Naive B cell (primary cell): ENCODE measurements around the gene SLC36A1. TPM values are rescaled to one million over a fixed set of nuclear protein-coding genes. Genes with fewer than 3 reads are reported as not detected.
"Not testable (repeated sequence)": the region's sequence is repeated elsewhere in the genome, so short reads cannot be mapped to it uniquely, and the experiment has no call there.

ENCODE experiments used
- ATAC-seq, 2 donors: fragments of 150-1000 bp; cut with Tn5 transposase; 2 replicates each; pipeline ENCODE4 v1.10.0; 2021; ENCODE audit warnings: low read depth in 2 of 2, mild to moderate bottlenecking in 2 of 2, moderate library complexity in 2 of 2
- DNase-seq: peaks from one replicate; pipeline ENCODE4 v3.0.0; 2022
- H3K27ac Mint-ChIP-seq, 6 donors: one replicate each; pipeline ENCODE4 v1.8.0; 2020 to 2022; ENCODE audit warnings: mild to moderate bottlenecking in 6 of 6, mixed read lengths in 6 of 6, moderate library complexity in 5 of 6, inconsistent platforms in 2 of 6
- H3K27me3 Mint-ChIP-seq, 3 donors: one replicate each; pipeline ENCODE4 v1.8.0; 2021 to 2022; ENCODE audit warnings: mixed read lengths in 3 of 3, mild to moderate bottlenecking in 1 of 3
- H3K36me3 Mint-ChIP-seq, 2 donors: one replicate each; pipeline ENCODE4 v1.8.0; 2020 to 2022; ENCODE audit warnings: mixed read lengths in 2 of 2, inconsistent platforms in 1 of 2, mild to moderate bottlenecking in 1 of 2
- H3K4me1 Mint-ChIP-seq, 3 donors: one replicate each; pipeline ENCODE4 v1.8.0; 2020 to 2022; ENCODE audit warnings: mixed read lengths in 3 of 3, inconsistent platforms in 1 of 3, mild to moderate bottlenecking in 1 of 3, moderate library complexity in 1 of 3
- H3K4me3 Mint-ChIP-seq, 8 donors: one replicate each; pipeline ENCODE4 v1.8.0; 2020 to 2022; ENCODE audit warnings: mild to moderate bottlenecking in 8 of 8, mixed read lengths in 8 of 8, moderate library complexity in 8 of 8, inconsistent platforms in 2 of 8
- H3K9me3 Mint-ChIP-seq, 7 donors: one replicate each; pipeline ENCODE4 v1.8.0; 2020 to 2022; ENCODE audit warnings: mixed read lengths in 7 of 7, mild to moderate bottlenecking in 5 of 7, inconsistent platforms in 2 of 7, moderate library complexity in 1 of 7
- polyA plus RNA-seq, 6 donors: library from polyadenylated mRNA; unstranded; fragments of 300-500 nt; fragmentation: Illumina TruSeq; gene quantifications; one replicate each; pipeline ENCODE4 v1.2.3, GENCODE V29; 2021; ENCODE audit warnings: low read depth in 6 of 6

Gene SLC36A1
- polyA plus RNA-seq = 1 to 10 TPM in 4 of 6 donors, under 1 TPM in 1, not detected in 1; 0.91 to 1.9 (median 1.4) TPM

- Mint-ChIP-seq H3K4me3 (peak within 1 kb of the TSS; percentile 88 to 99 (median 97)), H3K27me3 (peaks cover 12 to 23% (median 16%) of the 10 kb centered on the region in 3 donors), H3K4me1 (peaks cover 20 to 38% (median 33%) of the 10 kb centered on the region in 3 donors), H3K36me3 (no peaks in the 10 kb centered on the region), H3K9me3 (no peaks in the 10 kb centered on the region), H3K27ac (peak within 1 kb of the TSS; percentile 90 to 98 (median 96))
- ATAC-seq = peak; percentile 82 to 88
- peak; percentile 91 for DNase-seq
Observed at GRCh38 chr5:151447174-151448037, at the start of gene SLC36A1. TSS of gene SLC36A1 (plus strand) at chr5:151447603. CDS start at chr5:151458793, 11,190 bp downstream.

GRCh38 chr5:151405334-151406160, 41.9 kb upstream of the SLC36A1 start:
- ATAC-seq = no peak
- Mint-ChIP-seq H3K36me3 (no peaks in the 10 kb centered on the region), H3K4me1 (peaks cover 0 to 3% (median 0%) of the 10 kb centered on the region in 3 donors), H3K27ac (no peak overlapping the region), H3K4me3 (peak overlapping the region in 1 of 8 donors; percentile 0), H3K27me3 (peaks cover 39 to 75% (median 50%) of the 10 kb centered on the region in 3 donors), H3K9me3 (peaks cover 0 to 28% (median 18%) of the 10 kb centered on the region in 7 donors)
- DNase-seq = no peak

GRCh38 chr5:151406322-151406947, 41.0 kb upstream of the SLC36A1 start:
- H3K4me3 Mint-ChIP-seq = no peak overlapping the region
- DNase-seq (no peak), ATAC-seq (no peak)
- peaks cover 0 to 19% (median 12%) of the 10 kb centered on the region in 7 donors for H3K9me3 Mint-ChIP-seq
- peak overlapping the region in 1 of 6 donors; percentile 34 for H3K27ac Mint-ChIP-seq
- H3K4me1 Mint-ChIP-seq = peaks cover 0 to 3% (median 0%) of the 10 kb centered on the region in 3 donors
- H3K27me3 Mint-ChIP-seq = peaks cover 34 to 69% (median 50%) of the 10 kb centered on the region in 3 donors
- no peaks in the 10 kb centered on the region for H3K36me3 Mint-ChIP-seq

GRCh38 chr5:151408591-151409230, 38.7 kb upstream of the SLC36A1 start:
- Mint-ChIP-seq H3K36me3 (no peaks in the 10 kb centered on the region), H3K4me1 (peaks cover 0 to 3% (median 0%) of the 10 kb centered on the region in 3 donors), H3K27ac (peak overlapping the region in 1 of 6 donors; percentile 78), H3K4me3 (no peak overlapping the region), H3K27me3 (peaks cover 29 to 61% (median 46%) of the 10 kb centered on the region in 3 donors), H3K9me3 (peaks cover 0 to 4% (median 0%) of the 10 kb centered on the region in 7 donors)
- DNase-seq (no peak), ATAC-seq (no peak)

GRCh38 chr5:151413800-151414199, 33.6 kb upstream of the SLC36A1 start:
- Mint-ChIP-seq H3K27me3 (peaks cover 28 to 55% (median 46%) of the 10 kb centered on the region in 3 donors), H3K4me1 (no peaks in the 10 kb centered on the region), H3K9me3 (peaks cover 0 to 26% (median 23%) of the 10 kb centered on the region in 7 donors), H3K27ac (no peak overlapping the region), H3K4me3 (no peak overlapping the region), H3K36me3 (peaks cover 8 to 14% of the 10 kb centered on the region in 2 donors)
- ATAC-seq = no peak
- no peak for DNase-seq

- H3K27ac Mint-ChIP-seq = no peak overlapping the region
- no peak for ATAC-seq
- no peak overlapping the region for H3K4me3 Mint-ChIP-seq
- H3K9me3 Mint-ChIP-seq = peaks cover 0 to 33% (median 27%) of the 10 kb centered on the region in 7 donors
- no peaks in the 10 kb centered on the region for H3K4me1 Mint-ChIP-seq
- peaks cover 28 to 52% (median 42%) of the 10 kb centered on the region in 3 donors for H3K27me3 Mint-ChIP-seq
- no peak for DNase-seq
- peaks cover 8 to 14% of the 10 kb centered on the region in 2 donors for H3K36me3 Mint-ChIP-seq
Observed at GRCh38 chr5:151414536-151414935, 32.9 kb upstream of the SLC36A1 start.

GRCh38 chr5:151417712-151418111, 29.7 kb upstream of the SLC36A1 start:
- H3K27me3 Mint-ChIP-seq = peaks cover 38 to 43% (median 38%) of the 10 kb centered on the region in 3 donors
- no peak overlapping the region for H3K27ac Mint-ChIP-seq
- no peak for DNase-seq
- no peak overlapping the region for H3K4me3 Mint-ChIP-seq
- peaks cover 8 to 14% of the 10 kb centered on the region in 2 donors for H3K36me3 Mint-ChIP-seq
- peaks cover 0 to 33% (median 27%) of the 10 kb centered on the region in 7 donors for H3K9me3 Mint-ChIP-seq
- ATAC-seq = no peak
- H3K4me1 Mint-ChIP-seq = no peaks in the 10 kb centered on the region

GRCh38 chr5:151420127-151420526, 27.3 kb upstream of the SLC36A1 start:
- peak overlapping the region in 1 of 6 donors; percentile 31 for H3K27ac Mint-ChIP-seq
- no peaks in the 10 kb centered on the region for H3K4me1 Mint-ChIP-seq
- DNase-seq = no peak
- ATAC-seq = no peak
- peaks cover 25 to 44% (median 38%) of the 10 kb centered on the region in 3 donors for H3K27me3 Mint-ChIP-seq
- H3K4me3 Mint-ChIP-seq = no peak overlapping the region
- peaks cover 0 to 33% (median 26%) of the 10 kb centered on the region in 7 donors for H3K9me3 Mint-ChIP-seq
- H3K36me3 Mint-ChIP-seq = peaks cover 8 to 14% of the 10 kb centered on the region in 2 donors

- DNase-seq (no peak), ATAC-seq (no peak)
- H3K4me1 Mint-ChIP-seq = peaks cover 9 to 16% (median 12%) of the 10 kb centered on the region in 3 donors
- peaks cover 0 to 5% (median 2%) of the 10 kb centered on the region in 7 donors for H3K9me3 Mint-ChIP-seq
- peak overlapping the region in 1 of 6 donors; percentile 92 for H3K27ac Mint-ChIP-seq
- peaks cover 6 to 34% (median 32%) of the 10 kb centered on the region in 3 donors for H3K27me3 Mint-ChIP-seq
- H3K4me3 Mint-ChIP-seq = no peak overlapping the region
- no peaks in the 10 kb centered on the region for H3K36me3 Mint-ChIP-seq
Observed at GRCh38 chr5:151424892-151425523, 22.4 kb upstream of the SLC36A1 start.

- Mint-ChIP-seq H3K4me1 (peaks cover 9 to 16% (median 12%) of the 10 kb centered on the region in 3 donors), H3K27me3 (peaks cover 10 to 39% (median 37%) of the 10 kb centered on the region in 3 donors), H3K27ac (peak overlapping the region in 1 of 6 donors; percentile 21)
- not testable (repeated sequence) for H3K4me3 Mint-ChIP-seq, H3K9me3 Mint-ChIP-seq, ATAC-seq, DNase-seq, H3K36me3 Mint-ChIP-seq
Observed at GRCh38 chr5:151426347-151426746, 21.1 kb upstream of the SLC36A1 start.

- peaks cover 9 to 16% (median 12%) of the 10 kb centered on the region in 3 donors for H3K4me1 Mint-ChIP-seq
- H3K27ac Mint-ChIP-seq = peak overlapping the region in 2 of 6 donors; percentile 11 to 15
- no peak overlapping the region for H3K4me3 Mint-ChIP-seq
- peaks cover 4 to 30% (median 29%) of the 10 kb centered on the region in 3 donors for H3K27me3 Mint-ChIP-seq
- no peaks in the 10 kb centered on the region for H3K36me3 Mint-ChIP-seq
- ATAC-seq (peak; percentile 98 to 99), DNase-seq (peak; percentile 47)
- peaks cover 0 to 5% (median 2%) of the 10 kb centered on the region in 7 donors for H3K9me3 Mint-ChIP-seq
Observed at GRCh38 chr5:151427258-151427657, 20.1 kb upstream of the SLC36A1 start.

- no peak for DNase-seq
- peaks cover 9 to 16% (median 12%) of the 10 kb centered on the region in 3 donors for H3K4me1 Mint-ChIP-seq
- peaks cover 18 to 22% (median 22%) of the 10 kb centered on the region in 3 donors for H3K27me3 Mint-ChIP-seq
- peak overlapping the region in 1 of 6 donors; percentile 74 for H3K27ac Mint-ChIP-seq
- no peaks in the 10 kb centered on the region for H3K36me3 Mint-ChIP-seq
- no peak for ATAC-seq
- H3K9me3 Mint-ChIP-seq = peaks cover 0 to 5% (median 2%) of the 10 kb centered on the region in 7 donors
- no peak overlapping the region for H3K4me3 Mint-ChIP-seq
Observed at GRCh38 chr5:151430731-151431130, 16.7 kb upstream of the SLC36A1 start.
